ENCODE results near the gene EHD4.

EHD4 gene

DNA sequence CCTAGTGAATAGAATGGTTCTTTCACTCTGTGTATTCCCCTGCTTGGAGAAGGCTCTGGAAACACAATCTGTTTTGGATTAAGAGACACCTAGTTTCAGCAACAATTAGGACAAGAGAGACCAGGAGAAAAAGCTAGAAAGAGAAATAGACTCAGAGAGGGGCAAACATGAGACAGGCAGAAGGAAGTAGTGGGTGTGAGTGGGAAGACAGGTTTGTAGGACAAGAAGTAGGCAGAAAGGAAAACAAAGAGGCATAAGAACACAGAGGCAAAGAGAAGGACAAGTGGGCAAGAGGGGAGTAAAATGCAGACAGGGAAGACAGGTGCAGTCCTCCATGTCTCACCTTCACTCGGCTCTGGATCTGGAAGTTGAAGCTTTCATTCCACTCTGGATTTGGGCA is 35.0 kb upstream of the EHD4 start:
- no peaks in the 10 kb centered on the region for H3K9me3 ChIP-seq (ENCODE audit: insufficient read depth, low read length, severe bottlenecking)
- TF ChIP-seq EZH2 (IDR thresholded peaks at IDR 0.05; ENCODE audit: borderline replicate concordance, low read depth, low read length, severe bottlenecking): no peak
- TF ChIP-seq, protein P1, sequence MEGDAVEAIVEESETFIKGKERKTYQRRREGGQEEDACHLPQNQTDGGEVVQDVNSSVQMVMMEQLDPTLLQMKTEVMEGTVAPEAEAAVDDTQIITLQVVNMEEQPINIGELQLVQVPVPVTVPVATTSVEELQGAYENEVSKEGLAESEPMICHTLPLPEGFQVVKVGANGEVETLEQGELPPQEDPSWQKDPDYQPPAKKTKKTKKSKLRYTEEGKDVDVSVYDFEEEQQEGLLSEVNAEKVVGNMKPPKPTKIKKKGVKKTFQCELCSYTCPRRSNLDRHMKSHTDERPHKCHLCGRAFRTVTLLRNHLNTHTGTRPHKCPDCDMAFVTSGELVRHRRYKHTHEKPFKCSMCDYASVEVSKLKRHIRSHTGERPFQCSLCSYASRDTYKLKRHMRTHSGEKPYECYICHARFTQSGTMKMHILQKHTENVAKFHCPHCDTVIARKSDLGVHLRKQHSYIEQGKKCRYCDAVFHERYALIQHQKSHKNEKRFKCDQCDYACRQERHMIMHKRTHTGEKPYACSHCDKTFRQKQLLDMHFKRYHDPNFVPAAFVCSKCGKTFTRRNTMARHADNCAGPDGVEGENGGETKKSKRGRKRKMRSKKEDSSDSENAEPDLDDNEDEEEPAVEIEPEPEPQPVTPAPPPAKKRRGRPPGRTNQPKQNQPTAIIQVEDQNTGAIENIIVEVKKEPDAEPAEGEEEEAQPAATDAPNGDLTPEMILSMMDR (IDR thresholded peaks at IDR 0.05; ENCODE audit: borderline replicate concordance, extremely low read depth, low read length, poor library complexity, severe bottlenecking): no peak
- H3K27ac ChIP-seq (ENCODE audit: low read length): no peak overlapping the region
- no peaks in the 10 kb centered on the region for H4K20me1 ChIP-seq (ENCODE audit: insufficient read depth, low read length)
- H3K27me3 ChIP-seq (ENCODE audit: insufficient read depth, low read length, poor library complexity): peaks cover 9% of the 10 kb centered on the region
- H3K4me1 ChIP-seq (ENCODE audit: insufficient read depth, low read length): no peaks in the 10 kb centered on the region
- no peaks in the 10 kb centered on the region for H3K79me2 ChIP-seq (ENCODE audit: insufficient read depth, low read length)
- ATAC-seq (ENCODE audit: insufficient read depth, low read depth) (no peak), DNase-seq (no peak)
- H2AFZ ChIP-seq (ENCODE audit: low read depth, low read length): no peak overlapping the region
- no peak overlapping the region for H3K9ac ChIP-seq (ENCODE audit: low read depth, low read length)
- no peaks in the 10 kb centered on the region for H3K36me3 ChIP-seq (ENCODE audit: insufficient read depth, low read length)
- H3K4me2 ChIP-seq (ENCODE audit: insufficient read depth, low read length): no peak overlapping the region
- H3K4me3 ChIP-seq (ENCODE audit: low read depth in 1 of 2, low read length in 2 of 2): no peak overlapping the region

DNA sequence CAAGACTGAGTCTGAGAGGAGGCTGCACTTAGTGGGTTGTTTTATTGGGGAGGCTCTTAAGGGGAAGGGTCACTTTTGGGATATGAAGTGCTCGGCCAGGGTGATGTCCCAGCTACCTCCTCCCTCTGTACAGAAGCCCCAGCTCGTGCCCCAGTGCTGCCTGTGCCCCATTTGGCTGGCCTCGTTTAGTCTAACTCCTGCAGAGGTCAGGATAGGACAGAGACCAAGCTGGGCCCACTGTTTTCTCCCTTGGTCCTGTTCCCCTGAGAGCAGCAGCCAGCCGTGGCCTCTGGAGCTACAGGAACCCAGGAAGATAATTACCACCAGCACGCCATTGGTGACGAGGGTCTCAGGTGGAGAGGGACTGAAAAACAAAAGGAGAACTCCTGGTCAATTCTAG is 30.0 kb upstream of the EHD4 start:
- no peak overlapping the region for H3K4me3 ChIP-seq (ENCODE audit: low read depth in 1 of 2, low read length in 2 of 2)
- no peaks in the 10 kb centered on the region for H3K9me3 ChIP-seq (ENCODE audit: insufficient read depth, low read length, severe bottlenecking)

DNA sequence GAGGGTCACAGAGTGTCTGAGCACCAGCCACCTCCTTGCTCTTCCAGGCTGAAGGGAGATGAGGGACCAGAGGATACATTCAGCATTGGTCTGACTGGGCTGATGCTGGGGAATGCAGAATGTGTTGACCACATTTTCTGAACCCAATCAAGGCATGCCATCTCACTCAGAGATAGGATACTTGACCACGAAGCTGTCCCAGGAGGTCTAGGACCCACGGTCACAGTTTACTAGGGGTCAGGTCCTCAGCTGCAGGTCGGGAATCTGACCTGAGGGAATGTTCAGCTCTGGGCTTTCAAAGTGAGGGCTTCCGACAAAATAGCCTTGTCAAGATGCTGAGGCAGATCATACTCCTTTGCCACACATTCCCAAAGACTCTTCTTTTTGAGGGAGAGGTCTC is 28.9 kb upstream of the EHD4 start:
- Histone ChIP-seq H4K20me1 (ENCODE audit: insufficient read depth, low read length) (no peaks in the 10 kb centered on the region), H3K9ac (ENCODE audit: low read depth, low read length) (no peak overlapping the region), H3K27me3 (ENCODE audit: insufficient read depth, low read length, poor library complexity) (peaks cover 2% of the 10 kb centered on the region), H3K27ac (ENCODE audit: low read length) (no peak overlapping the region), H3K4me2 (ENCODE audit: insufficient read depth, low read length) (no peak overlapping the region), H3K79me2 (ENCODE audit: insufficient read depth, low read length) (no peaks in the 10 kb centered on the region), H2AFZ (ENCODE audit: low read depth, low read length) (no peak overlapping the region), H3K36me3 (ENCODE audit: insufficient read depth, low read length) (no peaks in the 10 kb centered on the region), H3K9me3 (ENCODE audit: insufficient read depth, low read length, severe bottlenecking) (no peaks in the 10 kb centered on the region), H3K4me1 (ENCODE audit: insufficient read depth, low read length) (no peaks in the 10 kb centered on the region), H3K4me3 (ENCODE audit: low read depth in 1 of 2, low read length in 2 of 2) (no peak overlapping the region)
- DNase-seq: no peak
- TF ChIP-seq, protein P1 (IDR thresholded peaks at IDR 0.05; ENCODE audit: borderline replicate concordance, extremely low read depth, low read length, poor library complexity, severe bottlenecking): no peak
- no peak for TF ChIP-seq EZH2 (IDR thresholded peaks at IDR 0.05; ENCODE audit: borderline replicate concordance, low read depth, low read length, severe bottlenecking)
- ATAC-seq (ENCODE audit: insufficient read depth, low read depth): no peak

More for the DNA sequence above, 30.0 kb upstream of the EHD4 start:
- TF ChIP-seq, protein P1 (IDR thresholded peaks at IDR 0.05; ENCODE audit: borderline replicate concordance, extremely low read depth, low read length, poor library complexity, severe bottlenecking): no peak
- TF ChIP-seq EZH2 (IDR thresholded peaks at IDR 0.05; ENCODE audit: borderline replicate concordance, low read depth, low read length, severe bottlenecking): no peak
- Histone ChIP-seq H3K79me2 (ENCODE audit: insufficient read depth, low read length) (no peaks in the 10 kb centered on the region), H3K27me3 (ENCODE audit: insufficient read depth, low read length, poor library complexity) (peaks cover 2% of the 10 kb centered on the region), H3K27ac (ENCODE audit: low read length) (no peak overlapping the region), H4K20me1 (ENCODE audit: insufficient read depth, low read length) (no peaks in the 10 kb centered on the region), H3K9ac (ENCODE audit: low read depth, low read length) (no peak overlapping the region), H2AFZ (ENCODE audit: low read depth, low read length) (no peak overlapping the region), H3K4me1 (ENCODE audit: insufficient read depth, low read length) (no peaks in the 10 kb centered on the region), H3K36me3 (ENCODE audit: insufficient read depth, low read length) (no peaks in the 10 kb centered on the region), H3K4me2 (ENCODE audit: insufficient read depth, low read length) (no peak overlapping the region)
- DNase-seq (no peak), ATAC-seq (ENCODE audit: insufficient read depth, low read depth) (no peak)

All from DND-41 (cell line).